ENCODE measurements around the gene KRTAP7-1. TPM values are rescaled to one million over a fixed set of nuclear protein-coding genes. Genes with fewer than 3 reads are reported as not detected.

Gene KRTAP7-1
- total RNA-seq, 2 experiments from 2014 or later = not detected

Other genes with a start within 250 kb of the KRTAP7-1 start
- not detected for gene KRTAP22-2, start 239.4 kb downstream of the KRTAP7-1 start, total RNA-seq
- not detected for gene KRTAP6-3, start 237.3 kb downstream of the KRTAP7-1 start, total RNA-seq
- not detected for gene KRTAP6-2, start 230.9 kb downstream of the KRTAP7-1 start, total RNA-seq
- not detected for gene KRTAP22-1, start 228.7 kb downstream of the KRTAP7-1 start, total RNA-seq
- gene KRTAP6-1, start 215.8 kb downstream of the KRTAP7-1 start, total RNA-seq = not detected
- gene KRTAP20-1, start 213.3 kb downstream of the KRTAP7-1 start, total RNA-seq = not detected
- not detected for gene KRTAP20-4, start 209.1 kb downstream of the KRTAP7-1 start, total RNA-seq
- gene KRTAP20-2, start 194.6 kb downstream of the KRTAP7-1 start, total RNA-seq = not detected
- gene KRTAP20-3, start 186.9 kb downstream of the KRTAP7-1 start, total RNA-seq = not detected
- gene KRTAP21-3, start 111.0 kb downstream of the KRTAP7-1 start, total RNA-seq = not detected
- not detected for gene KRTAP21-2, start 82.5 kb downstream of the KRTAP7-1 start, total RNA-seq
- gene KRTAP21-1, start 74.3 kb downstream of the KRTAP7-1 start, total RNA-seq = not detected
- gene KRTAP8-1, start 16.5 kb downstream of the KRTAP7-1 start, total RNA-seq = not detected
- not detected for gene KRTAP11-1, start 51.8 kb upstream of the KRTAP7-1 start, total RNA-seq
- gene KRTAP19-8, start 208.7 kb upstream of the KRTAP7-1 start, total RNA-seq = not detected

Data from activated CD8-positive, alpha-beta memory T cell treated with anti-CD3 and anti-CD28 coated beads, Interleukin-2, amount 10 ng/mL, durations not matched to agents 7 days and 5 days (primary cell).